Activated CD8-positive, alpha-beta memory T cell treated with anti-CD3 and anti-CD28 coated beads, Interleukin-2, amount 50 U/mL, for 1 hour (primary cell): ENCODE results near the gene SLC35E3.

Source experiments
- DNase-seq: peaks from one replicate; pipeline ENCODE4 v3.0.0-alpha.2; 2020; ENCODE audit errors: extremely low read depth

The SLC35E3 gene

DNA sequence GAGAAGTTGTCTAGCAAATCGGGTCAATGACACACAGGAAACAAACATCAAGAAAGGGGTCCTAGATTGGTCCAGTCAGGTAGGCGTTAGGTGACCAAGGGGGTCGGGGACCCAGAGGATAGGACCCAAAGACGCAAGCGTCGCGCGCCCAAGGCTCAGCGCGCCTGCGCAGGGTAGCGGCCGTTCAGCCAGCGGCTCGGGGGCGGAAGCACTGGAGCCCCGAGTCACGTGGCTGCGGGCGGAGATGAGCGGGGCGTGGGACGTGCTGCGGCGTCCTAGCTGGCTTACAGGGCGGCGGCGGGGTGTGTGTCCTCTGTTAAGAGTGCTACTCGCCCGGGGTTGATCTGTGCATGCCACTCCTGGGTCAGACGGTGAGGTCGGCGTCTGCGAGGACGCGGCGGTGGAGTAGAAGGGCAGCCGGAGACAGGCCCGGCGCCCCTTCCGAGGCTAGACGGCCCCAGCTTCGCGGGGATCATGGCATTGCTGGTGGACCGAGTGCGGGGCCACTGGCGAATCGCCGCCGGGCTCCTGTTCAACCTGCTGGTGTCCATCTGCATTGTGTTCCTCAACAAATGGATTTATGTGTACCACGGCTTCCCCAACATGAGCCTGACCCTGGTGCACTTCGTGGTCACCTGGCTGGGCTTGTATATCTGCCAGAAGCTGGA is at the start of gene SLC35E3:
Gene SLC35E3 (plus strand): TSS at position 273 of the 668 bp plus-strand sequence. CDS start 202 bp downstream, at position 475.
- DNase-seq, result peak; percentile 67

DNA sequence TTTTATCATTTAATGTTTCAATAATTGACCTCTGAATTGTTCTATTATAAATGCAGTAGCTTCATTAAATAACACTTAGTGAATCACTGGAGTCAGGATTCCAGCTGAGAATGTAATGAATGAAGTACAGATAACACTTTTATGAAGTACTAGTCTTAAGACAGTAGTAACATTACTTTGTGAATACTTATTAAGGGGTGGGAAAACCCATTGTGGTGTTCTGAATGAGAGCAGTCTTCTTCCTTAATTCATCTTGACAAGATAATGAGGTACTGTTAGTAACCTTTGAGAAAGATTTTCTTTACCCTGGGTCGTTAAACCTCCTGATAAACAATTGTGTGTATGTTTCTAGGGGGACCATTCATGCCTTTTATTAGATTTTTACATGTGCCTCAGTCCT is 46.5 kb upstream of the SLC35E3 start:
- no peak for DNase-seq

DNA sequence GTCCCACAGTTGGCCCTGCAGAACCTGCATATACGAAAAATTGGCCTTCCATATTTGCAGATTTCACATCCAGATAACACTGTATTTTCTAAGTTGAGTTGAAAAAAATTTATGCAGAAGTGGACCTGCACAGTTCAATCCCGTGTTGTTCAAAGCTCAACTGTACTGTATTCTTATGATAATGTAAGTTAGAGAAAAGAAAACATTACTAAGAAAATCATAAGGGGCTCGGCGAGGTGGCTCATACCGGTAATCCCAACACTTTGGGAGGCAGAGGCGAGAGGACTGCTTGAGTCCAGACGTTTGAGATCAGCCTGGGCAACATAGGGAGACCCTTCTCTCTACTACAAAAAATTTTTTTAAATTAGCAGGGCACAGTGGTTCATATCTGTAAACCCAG is 18.2 kb upstream of the SLC35E3 start:
- no peak for DNase-seq

DNA sequence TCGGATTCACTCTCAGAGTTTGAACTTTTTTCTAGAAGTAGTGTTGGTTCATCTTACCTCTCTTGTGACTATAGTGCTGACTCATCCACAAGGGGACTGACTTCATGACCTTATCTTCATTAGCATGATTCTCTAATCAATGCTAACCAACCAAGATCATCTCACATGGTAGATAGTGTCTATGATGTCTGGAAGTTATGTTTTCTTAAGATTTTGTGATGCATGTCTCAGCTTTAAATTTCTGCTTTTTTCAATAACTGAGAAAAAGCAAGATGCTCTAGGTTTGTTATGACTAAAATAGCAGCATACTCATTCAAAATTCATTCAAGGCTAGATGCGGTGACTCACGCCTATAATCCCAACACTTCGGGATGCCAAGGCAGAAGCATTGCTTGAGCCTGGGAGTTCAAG is 12.3 kb upstream of the SLC35E3 start:
- DNase-seq, result no peak

DNA sequence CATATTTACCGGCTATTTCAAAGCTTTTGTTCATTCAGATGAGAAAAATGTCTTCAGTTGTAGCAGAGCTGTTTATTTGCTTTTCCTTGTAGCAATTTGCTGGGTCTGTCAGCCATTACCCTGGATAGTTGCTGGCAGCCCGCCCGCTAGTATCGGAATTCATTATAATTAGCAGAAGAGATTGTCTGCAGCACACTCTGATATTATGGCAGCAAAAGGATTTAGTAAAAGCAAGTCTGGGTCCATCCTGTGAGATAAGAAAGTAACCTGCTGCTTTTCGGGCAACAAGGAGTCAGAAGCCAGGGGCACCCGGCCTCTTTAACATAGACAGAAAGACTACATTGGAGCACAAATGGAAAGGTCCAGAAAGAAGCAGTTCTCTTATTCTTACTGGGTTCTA is 6.1 kb upstream of the SLC35E3 start:
- no peak for DNase-seq

DNA sequence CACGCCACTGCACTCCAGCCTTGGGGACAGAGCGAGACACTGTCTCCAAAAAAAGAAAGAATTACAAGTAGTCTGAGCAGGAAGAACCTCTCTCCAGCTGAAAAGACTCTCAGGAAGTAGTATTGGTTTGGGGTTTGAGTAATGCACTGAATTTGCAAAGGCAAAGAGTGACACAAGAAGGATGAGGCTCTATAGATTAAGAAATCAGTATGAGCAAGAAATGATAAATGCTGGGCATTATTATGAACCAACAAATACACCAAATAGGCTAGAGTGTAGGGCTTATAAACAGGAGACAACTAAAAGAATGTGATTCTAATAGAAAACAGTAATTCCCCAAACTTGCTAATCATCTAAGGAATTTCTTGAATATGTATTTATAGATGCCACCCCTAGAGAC is 2.6 kb upstream of the SLC35E3 start:
- no peak for DNase-seq

DNA sequence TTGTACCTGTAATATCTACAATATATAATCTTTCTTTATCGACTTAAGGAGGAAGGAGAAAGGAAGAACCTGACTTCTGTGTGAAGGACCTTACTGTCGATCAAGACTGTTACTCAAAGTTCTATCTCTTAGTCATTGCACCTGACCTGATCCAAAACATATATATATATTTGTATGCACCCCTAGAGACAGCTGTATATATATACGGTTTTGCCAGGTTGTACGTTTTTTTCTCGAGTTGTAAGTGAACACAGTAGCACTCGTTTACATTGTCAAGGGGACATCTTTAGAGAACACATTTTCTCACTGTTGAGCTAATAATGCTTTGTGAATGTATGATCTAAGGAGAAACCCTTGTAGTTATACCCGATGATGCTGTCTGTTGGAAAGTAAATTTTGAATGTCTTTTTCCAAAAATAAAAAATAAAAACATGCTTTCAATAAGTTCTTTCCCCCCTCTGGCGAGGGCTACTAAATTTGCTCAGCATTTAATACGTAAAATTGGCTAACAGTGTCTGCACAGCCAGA is 536 bp upstream of the SLC35E3 start:
- DNase-seq, result no peak

DNA sequence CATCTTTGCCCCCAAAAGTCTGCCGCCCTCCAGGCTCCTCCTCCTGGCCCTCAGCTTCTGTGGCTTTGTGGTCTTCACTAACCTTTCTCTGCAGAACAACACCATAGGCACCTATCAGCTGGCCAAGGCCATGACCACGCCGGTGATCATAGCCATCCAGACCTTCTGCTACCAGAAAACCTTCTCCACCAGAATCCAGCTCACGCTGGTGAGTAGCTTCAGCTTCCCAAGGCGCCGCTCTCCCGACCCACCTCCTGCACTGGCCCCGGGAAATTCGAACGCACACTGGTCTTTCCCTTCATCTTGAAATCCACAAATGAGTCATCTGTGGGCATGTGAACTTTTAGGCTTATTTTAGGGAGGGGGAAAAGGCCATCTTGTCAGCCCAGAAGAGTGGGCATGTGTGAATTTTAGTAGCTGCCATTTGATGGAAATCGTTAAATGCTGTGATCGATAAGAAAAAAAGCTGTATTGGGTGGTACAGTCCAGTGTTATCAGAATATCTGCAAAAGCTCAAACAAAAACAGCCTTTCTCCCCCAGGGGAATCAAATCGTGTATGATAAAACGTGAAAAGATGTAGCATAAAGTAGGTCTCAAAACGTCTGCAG is 700 bp downstream of the SLC35E3 start:
- DNase-seq, result no peak

DNA sequence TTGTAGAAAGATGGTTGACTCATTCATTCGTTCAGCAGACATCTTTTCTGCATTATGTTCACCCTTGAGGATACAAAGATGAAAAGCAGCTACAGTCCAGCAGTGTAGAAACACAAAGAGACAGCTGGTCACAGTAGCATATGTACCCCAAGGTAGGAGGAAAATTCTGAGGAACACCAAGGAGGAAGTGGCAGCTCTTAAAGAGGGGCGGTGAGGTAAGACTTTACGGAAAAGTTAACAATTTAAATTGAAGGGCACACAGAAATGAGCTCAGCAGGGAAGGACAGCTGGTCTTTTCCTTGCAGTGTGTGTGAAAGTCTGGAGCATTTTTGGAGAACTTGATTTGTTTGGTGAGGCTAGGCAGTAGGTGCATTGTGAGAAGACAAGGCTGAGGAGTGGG is 3.5 kb downstream of the SLC35E3 start:
- no peak for DNase-seq

DNA sequence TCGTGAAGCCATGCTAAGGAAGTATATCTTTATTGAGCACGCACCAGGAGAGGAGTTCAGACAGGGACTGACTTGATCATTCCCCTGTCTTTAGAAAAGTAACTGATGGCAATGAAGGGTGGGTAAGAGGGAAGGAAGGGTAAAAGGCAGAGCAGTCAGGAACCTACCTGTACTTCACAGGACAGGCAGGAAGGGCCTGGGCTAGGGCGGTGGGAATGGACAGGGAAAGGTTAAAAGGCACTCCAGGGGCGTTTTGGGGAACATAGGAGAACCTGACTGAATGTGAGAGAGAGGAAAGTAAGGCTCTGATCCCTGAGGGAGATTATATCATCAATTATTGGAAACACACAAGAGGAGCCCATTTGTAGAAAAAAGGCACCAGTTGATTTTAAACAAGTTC is 3.9 kb downstream of the SLC35E3 start:
- DNase-seq, result no peak

DNA sequence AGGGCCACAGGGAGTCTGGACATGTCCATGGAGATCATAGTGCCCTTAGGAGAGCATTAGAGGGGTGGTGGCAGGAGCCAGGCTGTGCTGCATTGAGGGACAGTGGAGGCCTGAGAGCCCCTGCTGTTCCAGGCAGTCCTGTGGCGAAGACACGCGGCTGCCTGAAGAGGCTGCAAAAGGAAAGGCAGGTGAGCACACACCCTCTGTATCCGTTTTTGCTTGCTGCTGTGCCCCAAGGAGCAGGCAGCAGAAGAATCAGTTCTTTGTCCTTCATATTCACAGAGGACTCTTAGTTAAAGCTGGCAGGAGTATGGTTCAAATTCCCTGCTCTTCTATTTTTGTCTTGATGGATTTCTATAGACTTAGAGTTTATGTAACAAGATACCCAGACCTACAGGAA is 4.5 kb downstream of the SLC35E3 start:
- DNase-seq, result no peak

DNA sequence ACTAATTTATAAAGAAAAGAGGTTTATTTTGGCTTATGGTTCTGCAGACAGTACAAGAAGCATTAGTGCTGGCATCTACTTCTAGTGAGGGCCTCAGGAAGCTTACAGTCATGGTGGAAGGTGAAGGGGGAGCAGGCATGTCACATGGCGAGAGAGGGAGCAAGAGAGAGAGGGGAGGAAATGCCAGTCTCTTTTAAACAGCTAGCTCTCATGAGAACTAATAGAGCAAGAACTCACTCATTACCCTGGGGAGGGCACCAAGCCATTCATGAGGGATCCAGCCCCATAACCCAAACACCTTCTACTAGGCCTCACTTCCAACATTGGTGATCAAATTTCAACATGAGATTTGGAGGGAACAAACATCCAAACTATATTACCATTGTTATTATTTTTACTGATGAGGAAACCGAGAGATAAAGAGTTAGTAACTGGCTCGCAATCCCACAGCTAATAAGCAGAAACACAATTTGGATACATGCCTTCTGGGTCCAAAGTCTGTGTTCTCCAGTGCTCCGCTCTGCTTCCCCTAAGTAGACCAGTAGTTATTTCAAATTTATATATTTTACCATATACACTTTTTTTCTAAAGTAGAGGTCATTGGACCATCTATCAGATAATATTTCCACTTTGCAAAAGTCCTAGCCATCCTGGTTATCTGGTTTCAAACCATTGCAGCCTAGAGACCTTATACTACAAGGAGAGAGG is 9.7 kb downstream of the SLC35E3 start:
- DNase-seq, result no peak

DNA sequence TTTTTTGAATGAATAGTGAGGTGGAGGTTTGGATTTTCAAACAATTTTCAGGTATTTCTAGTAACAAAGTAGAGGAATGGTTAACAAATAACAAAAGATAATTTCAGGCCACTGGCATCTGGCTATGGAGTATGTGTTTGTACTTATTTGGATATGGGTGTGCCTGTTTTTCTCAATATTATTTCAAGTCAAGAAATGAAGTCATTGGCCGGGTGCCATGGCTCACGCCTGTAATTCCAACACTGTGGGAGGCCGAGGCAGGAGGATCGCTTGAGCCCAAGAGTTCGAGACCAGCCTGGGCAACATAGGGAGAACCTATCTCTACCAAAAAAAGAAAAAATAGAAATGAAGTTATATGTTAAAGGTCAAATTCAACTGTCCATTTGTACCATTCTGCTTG is 13.9 kb downstream of the SLC35E3 start:
- DNase-seq, result no peak

DNA sequence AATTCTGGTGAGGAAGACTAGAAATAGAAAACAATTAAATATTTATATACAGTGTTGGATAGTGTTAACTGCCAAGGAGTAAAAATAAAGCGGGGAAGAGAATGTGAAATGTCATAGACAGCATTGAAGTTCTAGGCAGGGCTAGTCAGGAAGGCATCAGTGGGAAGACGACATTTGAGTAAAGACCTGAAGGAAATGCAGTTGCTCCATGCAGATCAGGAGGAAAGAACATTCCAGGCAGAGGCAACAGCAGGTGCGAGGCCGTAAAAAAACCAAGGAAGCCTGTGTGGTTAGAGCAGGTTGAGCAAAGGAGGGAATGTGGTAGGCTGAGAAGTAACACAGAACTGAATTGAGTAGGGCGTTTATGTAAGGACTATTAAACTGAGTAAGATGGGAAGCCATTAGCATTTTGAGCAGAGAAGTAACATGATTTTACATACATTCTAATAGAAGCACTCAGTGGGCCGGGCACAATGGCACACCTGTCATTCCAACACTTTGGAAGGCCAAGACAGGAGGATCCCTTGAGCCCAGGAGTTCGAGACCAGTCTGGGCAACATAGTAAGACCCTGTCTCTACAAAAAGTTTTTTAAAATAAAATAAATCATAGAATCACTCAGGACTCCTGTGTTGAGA is 14.9 kb downstream of the SLC35E3 start:
- no peak for DNase-seq

DNA sequence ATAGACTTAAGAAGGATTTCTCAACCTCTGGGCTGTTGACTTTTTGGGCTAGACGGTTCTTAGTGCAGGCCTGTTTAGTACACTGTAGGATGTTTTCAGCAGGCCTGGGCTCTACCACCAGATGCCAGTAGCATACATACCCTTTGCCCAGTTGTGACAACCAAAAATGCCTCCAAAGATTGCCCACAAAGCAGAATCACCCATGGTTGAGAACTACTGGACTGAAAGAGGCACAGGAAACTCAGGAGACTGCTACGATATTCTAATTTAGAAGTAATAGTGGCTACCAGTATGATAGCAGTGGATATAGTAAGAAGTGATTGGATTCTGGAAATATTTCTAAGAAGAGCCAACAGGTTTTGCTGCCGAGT is 15.5 kb downstream of the SLC35E3 start:
- no peak for DNase-seq

DNA sequence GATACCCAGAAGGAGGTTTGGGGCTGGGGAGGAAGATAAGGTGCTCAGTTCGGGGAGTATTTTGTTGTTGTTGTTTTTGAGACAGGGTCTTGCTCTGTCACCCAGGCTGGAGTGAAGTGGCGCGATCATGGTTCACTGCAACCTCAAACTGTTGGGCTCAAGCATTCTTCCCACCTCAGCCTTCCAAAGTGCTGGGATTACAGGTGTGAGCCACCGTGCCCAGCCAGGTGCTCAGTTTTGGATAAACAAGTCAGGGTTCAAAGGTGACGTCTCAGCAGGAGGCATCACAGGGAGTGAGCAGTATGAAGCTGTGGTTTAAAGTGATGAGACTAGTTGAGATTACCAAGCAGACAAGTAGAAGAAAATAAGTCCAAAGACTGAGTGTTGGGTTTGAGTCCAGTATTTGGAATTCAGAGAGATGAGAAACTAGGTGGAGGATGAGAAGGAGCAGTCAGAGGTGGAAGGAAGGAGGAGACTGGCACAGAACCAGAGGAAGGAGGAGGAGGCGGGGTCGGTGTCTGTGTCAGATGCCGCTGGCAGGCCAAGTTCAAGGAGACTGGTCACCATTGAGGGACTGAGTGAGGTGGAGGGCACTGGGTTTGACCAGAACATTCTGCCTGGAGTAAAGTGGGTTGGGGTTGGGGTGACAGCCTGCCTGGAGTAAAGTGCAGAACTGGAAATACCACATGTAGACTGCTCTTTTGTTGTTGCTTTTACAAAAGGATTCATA is 16.1 kb downstream of the SLC35E3 start:
- no peak for DNase-seq

DNA sequence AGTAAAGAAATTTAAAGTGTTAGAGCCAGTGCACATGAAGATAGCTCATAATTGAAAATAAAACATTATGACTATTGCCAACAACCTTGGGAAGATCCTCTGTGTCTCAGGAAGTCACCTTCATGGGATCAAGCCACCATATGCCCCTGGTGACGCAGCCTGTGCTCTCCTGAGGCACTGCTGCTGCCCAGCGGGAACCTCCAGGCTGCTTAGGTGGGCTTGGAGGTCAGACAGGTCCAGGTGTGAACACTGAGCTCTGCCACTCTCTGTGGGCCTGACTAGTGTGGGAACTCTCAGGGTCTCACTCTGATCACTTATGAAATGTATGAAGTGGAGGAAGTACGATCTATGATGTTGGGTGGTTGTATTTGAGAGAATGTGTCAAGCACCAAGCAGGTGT is 16.7 kb downstream of the SLC35E3 start:
- no peak for DNase-seq

DNA sequence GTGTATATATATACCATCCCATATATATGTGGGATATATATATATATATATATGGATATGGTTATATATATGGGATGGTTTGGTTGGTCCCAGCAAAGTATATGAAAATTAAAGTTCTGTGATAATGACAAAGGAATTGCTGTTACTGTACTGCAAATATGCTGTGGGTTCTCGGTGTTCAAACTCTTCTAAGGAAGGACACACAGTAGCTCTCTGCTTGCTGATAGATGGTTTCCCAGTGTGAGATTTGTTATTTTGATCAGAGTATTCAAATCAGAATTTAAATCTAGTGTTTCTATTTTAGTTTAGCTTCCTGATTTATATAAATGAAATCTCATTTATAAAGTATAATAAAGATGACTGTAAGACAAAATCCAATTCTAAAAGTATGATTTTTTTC is 19.7 kb downstream of the SLC35E3 start:
- no peak for DNase-seq

DNA sequence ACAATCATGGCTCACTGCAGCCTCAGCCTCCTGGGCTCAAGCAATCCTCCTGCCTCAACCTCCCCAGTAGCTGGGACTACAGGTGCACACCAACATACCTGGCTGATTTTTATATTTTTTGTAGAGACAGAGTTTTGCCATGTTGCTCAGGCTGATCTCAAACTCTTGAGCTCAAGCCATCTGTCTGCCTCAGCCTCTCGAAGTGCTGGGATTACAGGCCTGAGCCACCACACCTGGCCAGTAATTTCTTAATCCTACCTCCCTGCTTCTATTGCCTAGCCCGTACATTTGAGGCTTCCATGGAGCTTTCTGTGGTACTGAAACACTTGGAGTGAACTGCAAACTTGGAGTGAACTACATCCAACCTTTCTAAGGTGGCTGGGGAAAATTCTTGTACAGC is 20.7 kb downstream of the SLC35E3 start:
- DNase-seq, result no peak

DNA sequence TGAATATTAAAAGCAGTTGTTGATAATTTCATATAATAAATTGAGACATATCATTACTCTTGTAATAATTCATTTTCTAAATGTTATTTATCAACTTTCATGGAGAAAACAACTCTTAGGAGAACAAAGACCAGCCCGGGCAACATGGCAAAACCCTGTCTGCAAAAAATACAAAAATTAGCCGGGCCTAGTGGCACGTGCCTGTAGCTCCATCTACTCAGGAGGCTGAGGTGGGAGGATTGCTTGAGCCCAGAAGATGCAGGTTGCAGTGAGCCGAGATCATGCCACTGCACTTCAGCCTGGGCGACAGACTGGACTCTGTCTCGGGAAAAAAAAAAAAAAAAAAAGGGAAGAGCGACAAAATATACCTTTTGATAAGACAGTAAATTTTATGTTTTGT is 21.2 kb downstream of the SLC35E3 start:
- no peak for DNase-seq

DNA sequence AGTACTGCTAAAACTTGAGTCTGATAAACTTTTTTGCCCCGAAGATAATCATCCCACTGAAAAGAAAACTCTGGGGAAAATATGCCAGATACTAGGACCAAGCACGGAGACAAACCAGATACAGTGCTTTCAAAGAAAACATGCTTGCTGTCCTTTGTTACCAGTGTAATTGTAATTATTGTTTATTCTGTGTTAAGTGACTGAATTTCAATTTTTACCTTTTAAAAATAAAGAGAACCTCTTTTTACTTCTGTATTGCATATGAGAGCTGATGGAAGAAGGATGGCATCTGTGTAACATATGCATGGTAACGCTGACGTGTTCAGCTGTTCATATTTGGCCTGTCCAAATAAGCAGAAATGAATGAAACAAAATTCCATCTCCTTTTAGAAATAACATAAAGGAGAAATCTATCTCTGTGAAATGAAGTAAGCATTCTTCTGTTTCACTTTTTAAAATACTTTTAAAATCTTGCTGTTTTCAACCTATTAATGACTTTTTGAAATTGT is 22.5 kb downstream of the SLC35E3 start:
- DNase-seq, result no peak

DNA sequence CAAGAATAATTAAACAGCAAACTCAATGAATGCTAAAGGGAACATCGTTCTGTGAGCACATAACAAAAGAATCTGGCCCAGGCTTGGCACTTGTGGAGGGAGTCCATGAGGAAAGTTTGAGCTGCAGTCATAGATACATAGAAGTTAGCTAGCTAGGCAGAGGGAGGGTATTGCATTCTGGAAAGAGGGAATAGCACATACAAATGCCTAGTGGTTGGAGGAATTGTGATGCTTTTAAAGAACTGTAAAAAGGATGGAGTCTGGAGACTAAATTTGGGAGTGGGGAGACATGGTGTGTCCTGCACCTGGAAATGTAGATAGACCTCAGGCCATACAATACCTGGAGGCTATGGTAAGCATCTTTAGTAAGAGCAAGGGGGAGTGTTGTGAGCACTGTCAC is 24.0 kb downstream of the SLC35E3 start:
- no peak for DNase-seq
